ENCODE results near the gene FYTTD1.
"Not testable (repeated sequence)": the region's sequence is repeated elsewhere in the genome, so short reads cannot be mapped to it uniquely, and the experiment has no call there.

The FYTTD1 gene, protein sequence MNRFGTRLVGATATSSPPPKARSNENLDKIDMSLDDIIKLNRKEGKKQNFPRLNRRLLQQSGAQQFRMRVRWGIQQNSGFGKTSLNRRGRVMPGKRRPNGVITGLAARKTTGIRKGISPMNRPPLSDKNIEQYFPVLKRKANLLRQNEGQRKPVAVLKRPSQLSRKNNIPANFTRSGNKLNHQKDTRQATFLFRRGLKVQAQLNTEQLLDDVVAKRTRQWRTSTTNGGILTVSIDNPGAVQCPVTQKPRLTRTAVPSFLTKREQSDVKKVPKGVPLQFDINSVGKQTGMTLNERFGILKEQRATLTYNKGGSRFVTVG

DNA sequence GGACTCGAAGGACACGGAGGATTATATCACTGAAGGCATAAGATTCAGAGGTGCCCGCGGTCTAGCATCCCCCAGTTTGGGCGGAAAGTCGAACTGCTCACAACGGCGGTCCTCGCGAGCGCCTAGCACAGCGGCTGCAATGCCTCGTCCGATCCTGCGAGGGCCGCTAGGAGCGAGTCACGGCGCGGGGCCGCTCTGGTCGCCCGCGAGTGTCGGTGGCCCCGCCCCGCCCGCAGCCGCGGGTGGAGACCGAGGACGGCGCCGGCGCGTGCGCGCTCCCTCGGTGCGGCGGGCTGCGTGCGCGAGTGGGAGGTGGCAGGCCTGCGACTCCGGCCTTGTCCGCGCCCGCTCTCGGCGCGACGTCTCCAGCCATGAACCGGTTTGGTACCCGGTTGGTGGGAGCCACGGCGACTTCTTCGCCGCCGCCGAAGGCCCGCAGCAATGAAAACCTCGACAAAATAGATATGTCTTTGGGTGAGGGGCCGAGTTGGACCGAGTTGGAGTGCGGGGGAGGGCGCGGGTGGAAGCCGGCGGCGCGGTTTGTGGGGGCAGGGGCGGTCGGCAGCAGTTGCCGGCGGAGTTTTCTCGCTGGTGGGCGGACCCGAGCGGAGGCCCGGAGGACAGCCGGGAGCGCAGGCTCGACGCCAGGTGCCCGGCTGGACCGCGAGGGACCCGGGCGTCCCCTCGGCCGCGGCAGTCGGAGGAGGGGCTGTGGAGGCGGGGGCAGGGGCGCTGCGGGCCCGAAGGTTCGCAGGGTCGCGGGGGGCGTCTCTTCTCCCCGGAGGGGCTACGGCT, at the start of gene FYTTD1:
Gene FYTTD1 (plus strand): TSS at position 283 of the 795 bp plus-strand sequence. CDS start 89 bp downstream, at position 372.
- DNase-seq (ENCODE audit: low read depth): peak; percentile 63

DNA sequence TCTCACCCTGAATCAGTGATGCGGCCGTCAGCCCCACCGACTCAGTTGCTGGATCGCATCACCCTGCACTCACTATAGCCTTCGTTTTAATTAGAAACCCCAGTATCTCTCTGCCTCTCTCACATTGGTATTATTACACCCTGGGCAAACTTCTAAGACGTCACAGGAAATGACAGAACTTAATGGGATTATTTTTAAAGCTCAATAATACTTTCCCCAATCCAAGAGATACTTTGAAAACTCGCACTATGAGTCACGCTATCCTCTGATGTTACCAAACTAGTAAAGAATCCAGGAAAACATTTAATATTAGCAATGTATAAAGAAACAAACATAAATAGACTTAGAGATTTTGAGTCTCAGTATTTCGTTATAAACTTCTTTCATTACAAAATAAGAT, 49.6 kb upstream of the FYTTD1 start:
- DNase-seq (ENCODE audit: low read depth): no peak

DNA sequence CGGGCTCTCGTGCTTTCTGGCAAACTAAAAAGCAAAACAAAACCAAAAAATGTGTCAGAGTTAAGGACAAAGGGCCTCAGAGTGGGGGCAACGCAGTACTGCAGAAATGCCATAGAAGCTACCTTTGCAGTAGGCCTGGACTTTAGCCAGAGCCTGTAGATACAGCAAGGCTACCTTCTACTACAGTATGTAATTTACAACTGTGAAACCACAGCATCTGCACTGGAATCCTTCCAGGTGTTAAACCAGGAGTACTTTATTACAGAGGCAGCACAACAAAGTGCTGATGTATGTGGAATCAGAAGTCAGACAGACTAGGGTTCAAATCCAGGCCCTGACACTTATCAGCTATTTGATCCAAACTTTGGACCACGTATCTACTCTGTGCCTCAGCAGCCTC, 47.8 kb upstream of the FYTTD1 start:
- no peak for DNase-seq (ENCODE audit: low read depth)

DNA sequence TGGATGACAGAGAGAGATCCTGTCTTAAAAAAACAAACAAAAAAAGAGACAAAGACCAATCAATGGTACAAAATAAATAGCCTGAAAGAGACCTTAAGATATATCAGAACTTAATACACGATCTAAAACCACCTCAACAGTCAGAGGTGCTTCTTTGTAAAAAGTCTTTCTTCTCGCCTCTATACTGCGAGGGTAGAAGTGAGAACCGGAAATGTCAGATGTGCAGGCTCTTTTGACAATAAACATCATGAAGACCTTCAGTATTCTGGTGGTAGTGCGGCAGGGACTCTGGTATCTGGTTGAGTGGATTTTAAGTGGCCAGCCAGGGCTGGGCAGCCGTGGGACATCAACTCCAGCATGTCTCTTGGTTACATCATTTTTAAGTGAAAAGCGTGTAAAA, 43.0 kb upstream of the FYTTD1 start:
- no peak for DNase-seq (ENCODE audit: low read depth)

DNA sequence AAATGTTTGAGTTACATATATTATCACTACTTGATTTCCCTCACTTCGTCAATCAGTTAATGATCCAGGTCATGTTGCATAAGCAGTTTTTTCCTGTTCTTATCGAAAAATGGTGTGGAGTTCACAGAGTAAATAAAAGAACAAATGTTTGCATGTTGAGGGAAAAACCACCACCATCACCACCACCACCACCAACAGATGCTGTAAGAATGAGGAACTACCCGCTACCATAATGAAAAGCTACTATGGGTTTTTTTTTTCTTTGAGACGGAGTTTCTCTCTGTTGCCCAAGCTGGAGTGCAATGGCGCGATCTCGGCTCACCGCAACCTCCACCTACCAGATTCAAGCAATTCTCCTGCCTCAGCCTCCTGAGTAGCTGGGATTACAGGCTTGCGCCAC, 40.5 kb upstream of the FYTTD1 start:
- no peak for DNase-seq (ENCODE audit: low read depth)

DNA sequence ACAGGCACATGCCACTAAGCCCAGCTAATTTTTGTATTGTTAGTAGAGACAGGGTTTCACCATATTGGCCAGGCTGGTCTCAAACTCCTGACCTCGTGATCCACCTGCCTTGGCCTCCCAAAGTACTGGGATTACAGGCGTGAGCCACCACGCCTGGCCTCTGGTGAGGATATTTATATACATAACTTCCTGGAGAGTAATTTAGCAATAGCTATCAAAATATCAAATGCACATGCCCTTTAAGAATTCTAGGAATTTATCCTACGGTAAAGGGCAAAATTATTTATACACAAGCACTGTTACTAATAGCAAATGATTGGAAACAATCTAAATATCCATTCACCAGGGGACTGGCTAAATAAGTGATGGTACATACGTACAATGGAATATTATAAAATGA, 38.7 kb upstream of the FYTTD1 start:
- DNase-seq (ENCODE audit: low read depth): not testable (repeated sequence)

DNA sequence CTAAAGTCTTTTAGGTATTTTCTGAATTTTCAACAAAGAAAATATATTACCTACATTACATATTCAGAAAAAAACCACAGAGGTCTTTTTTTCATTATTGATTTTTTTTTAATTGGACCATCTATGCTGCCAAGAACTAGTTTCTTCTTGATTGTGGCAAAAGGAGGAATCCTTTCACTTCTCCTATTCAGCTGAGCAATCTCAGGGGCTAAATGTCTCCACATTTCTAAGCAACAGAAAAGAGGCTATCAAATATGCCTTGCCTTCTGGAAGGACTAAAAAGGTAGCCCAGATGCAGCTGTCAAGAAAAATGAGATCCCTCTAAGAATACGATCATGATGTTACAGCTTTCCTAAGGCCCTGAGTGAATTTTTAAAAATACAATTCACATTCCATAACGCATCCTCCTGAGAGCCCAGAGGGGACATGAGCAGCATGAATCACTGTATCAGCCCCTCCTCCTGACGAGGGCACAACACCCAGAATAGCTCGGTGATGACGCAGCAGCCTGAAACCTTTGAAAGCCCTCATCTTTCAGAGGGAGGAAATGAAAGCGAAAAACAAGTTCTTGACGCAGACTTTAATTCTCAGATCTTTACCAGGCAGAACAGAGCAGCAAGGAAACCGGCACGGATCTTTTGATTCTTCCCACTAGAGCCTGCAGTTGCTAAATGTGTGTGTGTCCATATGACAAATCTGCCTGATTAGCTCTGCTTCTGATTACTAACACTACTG, 37.5 kb upstream of the FYTTD1 start:
- peak; percentile 92 for DNase-seq (ENCODE audit: low read depth)

DNA sequence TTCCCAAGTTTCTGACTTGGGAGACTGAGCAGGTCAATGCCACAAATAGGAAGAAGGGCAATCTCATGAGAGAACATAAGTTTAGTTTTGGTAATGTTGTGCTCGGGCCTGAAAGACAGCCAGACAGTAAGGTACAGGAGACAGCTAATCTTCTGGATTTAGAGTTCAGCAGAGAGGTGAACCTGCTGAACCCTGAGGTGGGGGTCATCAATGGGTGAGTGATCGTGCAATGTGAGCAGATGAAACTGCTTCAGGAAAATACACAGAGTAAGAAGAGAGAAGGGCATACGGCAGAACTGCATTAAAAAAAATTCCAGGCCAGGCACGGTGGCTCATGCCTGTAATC, 36.2 kb upstream of the FYTTD1 start:
- no peak for DNase-seq (ENCODE audit: low read depth)

DNA sequence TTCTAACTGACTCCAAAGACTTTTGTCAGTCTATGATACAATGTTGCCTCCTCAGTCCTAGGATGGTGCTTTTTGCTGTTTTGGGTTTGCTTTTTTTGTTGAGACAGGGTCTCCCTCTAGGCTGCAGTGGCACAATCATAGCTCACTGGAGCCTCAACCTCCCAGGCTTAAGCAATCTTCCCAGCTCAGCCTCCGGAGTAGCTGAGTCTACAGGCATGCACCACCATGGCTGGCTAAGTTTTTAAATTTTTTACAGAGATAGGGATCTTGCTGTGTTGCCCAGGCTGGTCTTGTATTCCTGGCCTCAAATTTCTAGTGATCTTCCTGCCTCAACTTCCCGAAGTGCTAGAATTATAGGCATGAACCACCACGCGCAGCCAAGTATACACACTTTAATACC, 35.4 kb upstream of the FYTTD1 start:
- no peak for DNase-seq (ENCODE audit: low read depth)

DNA sequence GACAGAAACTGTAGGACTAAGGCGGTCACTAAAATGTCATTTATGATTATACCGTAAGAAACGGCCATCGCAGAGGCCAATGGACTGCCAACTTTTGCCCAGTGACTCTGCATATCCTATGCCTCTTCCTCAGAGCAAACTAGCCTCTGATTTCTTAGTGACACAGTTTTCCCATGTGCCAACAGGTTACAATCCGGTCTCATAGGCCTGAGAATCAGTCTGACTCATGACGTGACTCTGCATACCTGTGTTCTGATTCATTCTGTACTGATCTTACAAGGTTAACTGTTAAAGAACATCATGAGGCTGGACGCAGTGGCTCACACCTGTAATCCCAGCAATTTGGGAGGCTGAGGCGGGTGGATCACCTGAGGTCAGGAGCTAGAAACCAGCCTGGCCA, 30.8 kb upstream of the FYTTD1 start:
- DNase-seq (ENCODE audit: low read depth): peak; percentile 13

DNA sequence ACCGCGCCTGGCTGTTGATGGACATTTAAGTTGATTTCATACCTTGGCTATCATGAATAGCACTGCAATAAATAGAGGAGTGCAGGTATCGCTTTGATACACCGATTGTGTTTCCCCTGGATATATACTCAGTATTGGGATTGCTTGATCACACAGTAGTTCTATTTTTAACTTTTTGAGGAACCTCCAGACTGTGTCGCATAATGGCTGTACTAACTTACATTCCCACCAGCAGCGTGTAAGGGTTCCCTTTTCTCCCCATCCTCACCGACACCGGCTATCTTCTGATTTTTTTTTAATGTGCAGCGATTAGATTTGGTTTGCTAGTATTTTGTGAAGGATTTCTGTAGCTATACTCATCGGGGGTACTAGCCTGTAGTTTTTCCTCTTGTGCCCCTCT, 29.0 kb upstream of the FYTTD1 start:
- no peak for DNase-seq (ENCODE audit: low read depth)

DNA sequence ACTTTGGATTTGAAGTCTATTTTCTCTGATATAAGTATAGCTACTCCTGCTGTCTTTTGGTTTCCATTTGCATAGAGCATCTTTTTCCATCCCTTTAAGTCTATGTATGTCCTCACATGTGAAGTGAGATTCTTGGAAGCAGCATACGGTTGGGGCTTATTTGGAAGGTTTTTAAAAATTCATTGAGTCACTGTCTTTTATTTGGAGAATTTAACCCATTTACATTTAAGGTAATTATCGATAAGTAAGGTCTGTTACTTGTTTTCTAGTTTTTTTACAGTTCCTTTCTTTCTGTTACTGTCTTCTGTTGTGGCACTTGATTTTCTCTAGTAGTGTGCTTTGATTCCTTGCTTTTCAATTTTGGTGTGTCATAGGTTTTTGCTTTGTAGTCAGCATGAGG, 26.9 kb upstream of the FYTTD1 start:
- DNase-seq (ENCODE audit: low read depth): no peak

DNA sequence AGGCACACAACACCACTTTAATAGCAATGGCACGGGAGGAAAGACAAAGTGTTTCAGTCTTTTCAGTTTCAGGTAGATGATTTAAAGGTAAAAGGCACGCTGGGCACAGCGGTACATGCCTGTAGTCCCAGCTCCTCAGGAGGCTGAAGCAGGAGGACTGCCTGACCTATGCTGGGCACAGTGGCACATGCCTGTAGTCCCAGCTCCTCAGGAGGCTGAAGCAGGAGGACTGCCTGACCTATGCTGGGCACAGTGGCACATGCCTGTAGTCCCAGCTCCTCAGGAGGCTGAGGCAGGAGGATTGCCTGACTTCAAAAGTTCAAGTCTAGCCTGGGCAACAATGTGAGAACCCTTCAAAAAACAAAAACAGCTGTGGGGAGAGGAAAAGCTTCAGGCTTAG, 21.8 kb upstream of the FYTTD1 start:
- DNase-seq (ENCODE audit: low read depth): not testable (repeated sequence)

DNA sequence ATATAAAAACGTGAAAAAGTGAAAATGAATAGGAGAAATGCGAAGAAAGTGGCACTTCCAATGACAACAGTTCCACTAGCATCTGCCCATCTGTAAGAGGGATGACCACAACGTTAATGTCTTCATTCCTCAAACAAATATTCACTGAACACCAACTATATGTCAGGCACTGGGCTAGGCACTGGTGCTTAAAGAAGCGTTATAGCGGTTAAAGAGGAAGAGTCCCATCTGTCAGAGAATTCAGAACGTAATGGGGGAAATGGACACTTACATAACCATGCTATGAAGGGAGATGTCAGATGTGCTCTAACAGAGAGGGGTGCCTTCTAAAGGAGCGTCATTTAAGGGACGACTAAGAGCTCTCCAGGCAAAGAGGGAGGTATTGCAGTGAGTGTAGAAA, 21.2 kb upstream of the FYTTD1 start:
- no peak for DNase-seq (ENCODE audit: low read depth)

DNA sequence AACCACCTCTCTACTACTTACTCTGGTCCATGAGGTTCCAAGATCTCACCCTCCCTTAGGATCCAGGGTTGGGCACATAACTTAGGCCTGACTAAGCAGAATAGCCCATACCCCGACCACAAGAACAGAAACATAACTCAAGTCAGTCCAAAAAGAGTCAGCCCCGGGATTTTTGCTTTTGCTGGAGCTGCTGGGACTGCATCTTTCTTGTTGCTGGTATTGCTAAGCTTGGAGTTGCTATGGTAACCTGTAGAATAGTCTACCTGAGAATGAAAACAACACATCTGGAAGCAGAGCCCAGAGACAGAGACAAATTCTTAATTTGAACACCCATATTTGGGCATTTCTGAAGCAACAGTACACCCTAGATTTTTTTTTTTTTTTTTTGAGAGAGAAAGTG, 19.5 kb upstream of the FYTTD1 start:
- peak; percentile 44 for DNase-seq (ENCODE audit: low read depth)

DNA sequence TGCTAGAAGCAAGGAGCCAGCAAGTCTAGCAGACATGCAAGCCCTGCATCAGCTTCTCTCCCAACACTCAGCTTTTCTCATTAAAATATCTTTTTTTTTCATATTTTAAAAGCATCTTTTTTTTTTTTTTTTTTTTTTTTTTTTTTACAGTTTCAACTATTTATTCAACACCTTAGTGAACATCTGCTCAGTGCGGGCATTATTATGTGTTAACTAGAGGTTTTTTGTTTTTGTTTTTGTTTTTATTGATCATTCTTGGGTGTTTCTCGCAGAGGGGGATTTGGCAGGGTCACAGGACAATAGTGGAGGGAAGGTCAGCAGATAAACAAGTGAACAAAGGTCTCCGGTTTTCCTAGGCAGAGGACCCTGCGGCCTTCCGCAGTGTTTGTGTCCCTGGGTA, 18.9 kb upstream of the FYTTD1 start:
- not testable (repeated sequence) for DNase-seq (ENCODE audit: low read depth)

DNA sequence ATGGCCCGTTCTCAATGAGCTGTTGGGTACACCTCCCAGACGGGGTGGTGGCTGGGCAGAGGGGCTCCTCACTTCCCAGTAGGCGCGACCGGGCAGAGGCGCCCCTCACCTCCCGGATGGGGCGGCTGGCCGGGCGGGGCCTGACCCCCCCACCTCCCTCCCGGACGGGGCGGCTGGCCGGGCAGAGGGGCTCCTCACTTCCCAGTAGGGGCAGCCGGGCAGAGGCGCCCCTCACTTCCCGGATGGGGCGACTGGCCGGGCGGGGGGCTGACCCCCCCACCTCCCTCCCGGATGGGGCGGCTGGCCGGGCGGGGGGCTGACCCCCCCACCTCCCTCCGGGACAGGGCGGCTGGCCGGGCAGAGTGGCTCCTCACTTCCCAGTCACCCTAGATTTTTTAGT, 18.2 kb upstream of the FYTTD1 start:
- DNase-seq (ENCODE audit: low read depth): not testable (repeated sequence)

DNA sequence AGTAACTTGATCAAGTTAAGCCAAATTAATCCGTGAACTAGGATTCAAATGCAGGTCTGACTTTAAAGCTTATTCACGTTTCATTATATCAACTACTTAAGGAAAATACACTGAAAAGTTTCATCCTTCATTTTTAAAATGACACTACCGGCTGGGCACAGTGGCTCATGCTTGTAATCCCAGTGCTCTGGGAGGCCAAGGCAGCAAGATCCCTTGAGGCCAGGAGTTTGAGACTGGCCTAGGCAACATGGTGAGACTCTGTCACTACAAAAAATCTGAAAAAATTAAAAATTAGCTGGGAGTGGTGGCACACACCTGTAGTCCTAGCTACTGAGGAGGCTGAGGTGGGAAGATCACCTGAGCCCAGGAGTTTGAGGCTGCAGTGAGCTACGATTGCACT, 16.6 kb upstream of the FYTTD1 start:
- DNase-seq (ENCODE audit: low read depth): no peak

DNA sequence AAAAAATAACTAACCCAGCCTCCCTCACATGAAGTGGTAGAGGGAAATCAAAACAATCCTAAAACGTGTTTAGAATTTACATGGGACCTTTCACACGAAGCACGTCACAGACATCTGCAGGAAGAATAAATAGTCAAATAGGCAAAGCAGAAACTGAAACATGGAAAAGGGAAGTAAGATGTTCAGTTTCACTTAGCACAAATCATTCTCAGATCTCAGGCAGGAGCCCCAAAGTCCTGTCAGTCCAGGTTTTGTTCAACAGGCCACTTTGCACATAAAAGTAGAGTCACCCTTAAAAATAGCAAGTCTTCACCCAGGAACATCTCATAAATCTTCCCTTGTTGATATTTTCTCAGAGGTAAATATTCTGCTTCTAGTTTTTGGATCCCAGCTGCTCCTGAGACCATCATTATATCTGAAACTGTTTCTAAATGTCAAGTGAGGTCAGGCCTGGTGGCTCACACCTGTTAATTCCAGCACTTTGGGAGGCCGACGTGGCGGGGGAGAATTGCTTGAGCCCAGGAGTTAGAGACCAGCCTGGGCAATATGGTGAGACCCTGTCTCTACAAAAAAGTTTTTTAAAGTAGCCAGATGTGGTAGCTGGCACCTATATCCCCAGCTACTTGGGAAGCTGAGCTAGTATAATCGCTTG, 14.9 kb upstream of the FYTTD1 start:
- DNase-seq (ENCODE audit: low read depth): no peak

DNA sequence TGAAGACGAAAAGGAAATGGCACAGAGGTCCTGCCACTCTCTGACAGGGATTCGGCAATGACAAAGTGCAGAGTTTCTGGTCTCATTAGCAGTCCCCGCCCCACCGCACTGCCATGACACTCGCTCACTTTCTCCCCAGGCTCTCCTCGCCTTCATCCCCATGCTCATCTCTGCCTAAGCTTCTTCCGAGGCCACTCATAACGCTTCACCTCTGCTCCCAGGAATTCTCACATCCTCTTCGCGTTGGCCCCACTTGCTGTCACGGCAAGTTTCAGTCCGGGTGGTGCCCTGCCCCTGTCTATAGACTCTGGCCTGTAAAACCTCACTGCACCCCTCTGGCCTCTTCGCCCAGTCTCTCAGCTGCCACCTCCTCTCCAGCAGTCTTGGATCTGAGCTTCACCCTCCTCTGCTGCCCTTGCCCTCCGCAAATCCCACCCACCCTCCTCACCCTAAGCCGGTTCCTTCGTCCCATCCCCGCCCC, 13.6 kb upstream of the FYTTD1 start:
- no peak for DNase-seq (ENCODE audit: low read depth)

DNA sequence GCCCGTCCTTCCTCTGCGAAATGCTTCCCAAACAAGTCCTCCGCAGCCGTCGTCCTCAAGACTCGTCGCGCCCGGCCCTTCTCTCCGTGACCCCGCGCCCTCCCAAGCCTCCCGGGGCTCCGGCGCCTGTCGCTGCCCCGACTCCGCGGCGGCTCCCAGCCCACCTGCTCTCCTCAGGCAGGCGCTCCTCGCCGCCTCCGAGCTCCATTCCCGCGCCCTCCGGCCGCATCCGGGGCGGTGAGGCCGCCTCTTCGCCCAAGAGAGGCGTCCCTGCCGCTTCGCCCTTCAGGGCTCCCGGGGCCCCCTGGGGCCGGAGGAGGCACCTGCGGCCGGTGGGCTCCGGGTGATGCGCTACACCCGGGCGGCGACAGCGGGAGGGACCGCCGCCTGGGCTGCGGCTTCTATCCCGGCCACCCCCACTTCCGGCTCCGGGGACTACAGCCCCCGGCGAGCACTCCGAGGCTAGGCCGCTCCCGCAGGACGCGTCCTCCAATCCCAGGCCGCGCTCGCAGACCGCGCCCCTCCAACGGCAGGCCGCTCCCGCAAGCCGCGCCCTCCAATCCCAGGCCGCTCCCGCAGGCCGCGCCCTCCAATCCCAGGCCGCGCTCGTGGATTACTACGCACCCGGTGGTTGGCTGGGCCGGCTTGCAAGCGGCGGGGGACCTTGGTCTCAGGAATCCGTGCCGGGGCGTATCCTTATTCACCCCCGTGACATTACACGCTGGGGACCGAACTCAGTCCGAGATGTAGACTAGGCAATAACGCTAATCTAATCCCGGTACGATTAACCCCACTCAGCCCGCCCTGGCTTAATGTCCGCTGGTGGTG, 13.0 kb upstream of the FYTTD1 start, which contains the start of gene RUBCN:
Gene RUBCN (minus strand): TSS at position 414 of the 828 bp plus-strand sequence. CDS start 185 bp downstream, at position 229.
- DNase-seq (ENCODE audit: low read depth): peak; percentile 88
